Skin of body (tissue), 2 donors: ENCODE measurements around the gene CATSPERD. TPM values are rescaled to one million over a fixed set of nuclear protein-coding genes. Genes with fewer than 3 reads are reported as not detected.
A peak's percentile ranks its signal among the peaks of the same experiment; 100 is the strongest.

Source experiments
- DNase-seq: peaks from one replicate; lab custom pipeline; 2025; lab: John Stamatoyannopoulos, UW
- total RNA-seq: library from RNA; depleted of rRNA; stranded (reverse); fragments of >200 nt; gene quantifications from one replicate; pipeline ENCODE4 v1.2.3, GENCODE V29; 2014

CATSPERD gene, protein sequence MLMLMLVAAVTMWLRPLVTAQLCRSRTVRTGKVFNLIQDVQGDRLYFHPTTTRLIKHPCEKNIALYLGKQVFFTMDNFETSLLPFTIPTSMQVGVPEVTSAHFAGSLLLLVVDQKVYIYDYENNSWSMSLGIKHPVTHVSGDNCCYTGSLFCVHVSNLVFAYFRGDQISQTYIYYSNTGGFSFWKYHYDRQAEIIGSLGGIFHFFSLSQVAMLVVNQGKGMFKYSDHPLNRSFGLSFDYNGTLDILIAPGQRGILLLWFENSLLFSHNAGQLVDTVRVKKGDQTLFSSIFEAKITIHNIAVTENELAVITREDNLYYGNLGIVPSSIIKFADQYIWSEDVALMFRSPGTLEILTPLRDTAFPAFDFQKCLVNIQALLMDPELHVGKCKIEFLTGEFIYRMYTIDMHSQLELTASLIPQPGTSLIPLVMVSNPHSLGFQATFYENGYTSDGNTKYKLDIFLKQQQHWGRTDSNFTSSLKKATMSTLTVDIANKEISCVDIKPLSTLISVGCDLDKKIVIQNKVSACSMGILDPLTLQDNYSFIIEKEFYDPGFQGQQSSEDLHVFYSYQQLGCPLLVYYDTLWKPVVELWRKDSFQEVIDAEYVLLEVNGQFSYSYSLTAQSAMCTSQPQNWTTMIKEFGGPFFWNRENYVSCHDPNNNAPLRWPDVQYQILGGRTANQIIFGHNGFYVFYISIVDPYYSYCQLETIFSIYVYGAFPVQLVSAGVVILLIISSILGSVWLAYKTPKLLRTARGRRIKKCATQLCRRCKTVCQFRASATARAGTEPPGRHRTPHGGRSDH
- total RNA-seq = not detected

DNA sequence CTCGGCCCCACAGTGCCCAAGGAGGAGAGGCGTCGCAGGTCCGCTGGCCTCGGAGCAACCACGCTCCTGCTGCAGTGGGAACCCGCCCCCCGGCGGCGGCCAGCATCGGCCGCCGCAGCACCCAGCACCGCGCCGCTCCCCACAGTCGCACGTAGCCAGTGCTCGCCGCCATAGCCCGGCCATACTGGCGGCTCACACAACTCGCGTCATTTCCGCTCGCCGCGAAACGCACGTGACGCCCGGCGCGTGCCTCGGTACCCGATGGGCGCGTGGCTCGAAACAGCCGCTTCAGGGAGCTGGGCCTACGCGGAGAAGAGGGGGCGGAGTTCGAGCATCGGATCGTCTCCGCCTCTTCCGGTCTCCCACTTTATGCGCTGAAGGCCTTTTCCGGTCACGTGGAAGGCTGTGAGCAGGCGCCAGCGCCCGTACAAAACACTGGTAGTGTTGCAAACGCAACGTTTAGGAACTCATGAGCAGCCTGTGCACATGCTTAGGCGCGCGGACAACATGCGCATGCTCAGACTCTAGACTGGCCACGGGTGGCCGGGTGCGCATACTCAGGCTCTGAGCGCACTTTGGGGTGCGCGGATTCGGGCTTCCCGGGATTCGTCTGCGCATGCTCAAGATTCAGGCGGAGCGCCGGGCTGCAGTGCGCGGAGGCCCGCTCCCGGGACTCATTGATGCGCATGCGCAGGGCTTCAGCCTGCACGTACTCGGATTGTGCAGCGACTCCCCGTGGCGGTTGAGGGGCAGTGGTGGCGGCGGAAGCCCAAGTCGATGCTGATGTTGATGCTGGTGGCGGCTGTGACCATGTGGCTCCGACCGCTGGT lies at the start of gene CATSPERD, which contains the start of gene LONP1:
Gene CATSPERD (plus strand): TSS at position 677 of the 830 bp plus-strand sequence. CDS start 101 bp downstream, at position 778.
Gene LONP1 (minus strand): TSS at position 186 of the 830 bp plus-strand sequence. CDS start 14 bp downstream, at position 172.
- DNase-seq = peak; percentile 99

DNA sequence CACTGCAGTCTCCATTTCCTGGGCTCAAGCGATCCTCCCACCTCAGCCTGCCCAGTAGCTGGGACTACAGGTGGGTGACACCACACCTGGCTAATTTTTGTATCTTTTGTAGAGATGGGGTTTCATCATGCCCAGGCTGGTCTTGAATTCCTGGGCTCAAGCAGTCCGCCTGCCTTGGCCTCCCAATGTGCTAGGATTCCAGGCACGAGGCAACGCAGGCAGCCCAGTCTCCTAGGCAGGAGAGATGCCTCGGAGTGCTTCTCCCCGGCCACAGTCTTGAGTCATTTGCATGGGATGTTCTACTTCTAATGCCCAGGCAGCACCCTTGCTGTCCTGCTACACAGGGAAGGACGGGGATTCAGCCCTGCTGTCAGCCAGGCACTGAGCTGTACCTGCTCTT lies 48.8 kb upstream of the CATSPERD start:
- no peak for DNase-seq

DNA sequence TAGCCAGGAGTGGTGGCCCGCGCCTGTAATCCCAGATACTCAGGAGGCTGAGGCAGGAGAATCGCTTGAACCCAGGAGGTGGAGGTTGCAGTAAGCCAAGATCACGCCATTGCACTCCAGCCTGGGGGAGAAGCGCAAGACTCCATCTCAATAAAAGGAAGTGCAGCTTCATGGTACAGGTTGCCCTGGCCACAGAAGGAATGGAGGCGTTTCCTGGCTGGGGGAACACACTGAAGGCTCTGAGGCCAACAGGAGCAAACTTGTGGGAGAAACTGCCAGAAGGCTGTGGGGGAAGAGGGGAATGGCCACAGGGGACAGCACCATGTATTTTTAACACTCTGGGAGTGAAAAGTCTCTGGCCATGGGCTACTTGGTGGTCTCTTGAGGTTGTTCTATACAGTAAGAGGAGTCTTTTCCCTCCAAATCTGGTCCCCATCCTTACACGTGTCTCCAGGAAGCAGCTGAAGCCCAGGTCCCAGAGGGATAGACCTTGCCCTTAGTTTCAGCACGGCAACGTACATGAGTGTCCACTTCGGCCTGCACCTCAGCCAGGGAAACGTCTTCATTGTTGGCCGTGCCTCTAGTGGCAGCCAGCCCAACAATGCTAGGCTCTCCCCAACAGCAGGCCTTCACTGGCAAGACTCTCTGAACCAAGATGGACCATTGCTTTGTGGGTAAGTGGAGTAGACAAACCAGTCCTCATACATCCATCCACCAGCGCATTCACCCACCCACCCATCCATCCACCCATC lies 47.6 kb upstream of the CATSPERD start:
- no peak for DNase-seq

DNA sequence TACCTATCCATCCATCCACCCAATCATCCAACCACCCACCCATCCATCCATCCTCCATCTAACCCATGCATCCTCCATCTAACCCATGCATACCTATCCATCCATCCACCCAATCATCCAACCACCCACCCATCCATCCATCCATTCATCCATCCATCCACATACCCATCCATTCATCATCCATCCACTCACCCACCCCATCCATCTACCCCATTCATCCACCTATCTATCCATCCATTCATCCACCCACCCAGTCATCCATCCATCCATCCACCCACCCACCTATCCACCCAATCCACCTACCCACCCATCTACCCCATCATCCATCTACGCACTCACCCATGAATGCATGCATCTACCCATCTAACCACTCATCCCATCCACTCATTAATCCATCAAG lies 46.7 kb upstream of the CATSPERD start:
- no peak for DNase-seq

DNA sequence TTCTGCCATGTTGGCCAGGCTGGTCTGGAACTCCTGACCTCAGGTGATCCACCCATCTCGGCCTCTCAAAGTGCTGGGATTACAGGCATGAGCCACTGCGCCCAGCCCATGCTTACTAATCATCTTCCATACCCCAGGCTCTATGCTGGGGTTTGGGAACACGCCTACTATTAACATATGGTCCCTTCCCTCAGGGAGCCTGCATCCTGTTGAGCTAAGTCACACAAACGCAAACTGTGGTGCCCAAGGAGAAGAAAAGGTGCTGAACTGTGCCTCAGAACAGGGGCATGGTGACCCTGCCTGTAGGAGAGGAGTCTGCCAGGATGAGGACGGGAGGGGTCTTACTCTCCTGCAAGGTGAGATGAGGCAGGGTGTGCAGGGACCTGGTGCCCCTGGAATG lies 45.7 kb upstream of the CATSPERD start:
- DNase-seq = no peak

DNA sequence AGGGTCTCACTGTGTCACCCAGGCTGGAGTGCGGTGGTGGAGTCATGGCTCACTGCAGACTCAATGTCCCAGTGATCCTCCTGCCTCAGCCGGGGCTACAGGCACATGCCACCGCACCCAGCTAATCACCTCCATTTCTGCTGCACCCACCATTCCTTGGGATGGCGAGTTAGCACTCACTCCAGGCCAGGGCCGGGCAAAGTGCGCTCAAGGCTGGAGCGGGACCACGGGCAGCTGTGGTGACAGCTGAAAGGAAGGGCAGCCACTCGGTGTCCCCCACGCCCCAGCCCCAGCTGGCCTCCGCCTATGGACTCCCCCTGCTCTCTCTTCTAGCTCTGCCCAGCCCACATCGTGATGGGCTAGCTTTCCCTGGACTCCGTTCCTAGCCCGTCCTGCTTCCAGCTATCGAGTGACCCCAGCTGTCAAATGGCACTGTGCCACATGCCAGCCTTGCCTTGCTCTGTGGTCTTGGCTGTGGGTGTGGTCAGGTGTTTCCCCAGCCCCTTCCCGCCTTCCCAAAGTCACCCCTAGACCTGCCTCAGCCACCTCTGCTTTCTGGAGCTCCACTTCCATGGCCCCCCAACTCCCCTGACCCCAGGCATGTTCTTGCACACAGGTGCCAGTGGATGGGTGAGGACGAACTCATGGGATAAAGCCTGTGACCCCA lies 44.2 kb upstream of the CATSPERD start:
- DNase-seq = peak; percentile 15

DNA sequence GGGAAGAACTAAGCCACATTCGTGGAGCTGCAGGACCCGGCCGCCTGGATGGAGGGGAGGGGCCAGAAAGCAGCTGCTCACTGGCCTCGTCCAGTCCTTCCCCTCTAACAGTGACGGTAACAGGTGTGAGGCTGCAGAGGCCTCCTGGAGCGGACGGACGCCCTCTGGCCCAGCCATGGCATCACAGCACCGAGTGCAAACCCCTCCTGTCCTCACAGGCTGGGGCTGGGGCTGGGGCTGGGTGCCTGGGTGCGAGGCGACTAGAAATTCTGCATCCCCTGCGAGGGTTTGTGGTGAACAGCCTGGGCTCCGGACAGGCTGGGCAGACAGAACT lies 43.7 kb upstream of the CATSPERD start:
- no peak for DNase-seq

DNA sequence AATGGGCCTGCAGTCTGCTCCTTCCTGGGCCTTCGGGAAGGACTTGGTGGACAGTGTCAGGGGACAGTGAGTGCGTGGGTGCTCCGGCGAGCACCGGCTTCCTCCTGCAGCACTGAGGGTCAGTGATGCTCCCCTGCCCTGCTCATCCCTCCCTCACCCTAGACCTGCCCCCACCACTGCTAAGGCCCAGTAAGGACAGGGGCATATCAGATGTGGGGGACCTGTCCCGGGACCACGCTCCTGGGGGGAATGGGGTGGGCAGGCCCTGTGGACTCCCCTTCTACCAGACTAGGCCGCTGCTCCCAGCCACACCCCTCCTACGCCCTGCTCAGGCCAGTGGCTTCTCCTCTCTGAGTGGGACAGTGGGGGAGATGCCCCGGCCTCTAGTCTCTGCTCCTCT lies 43.3 kb upstream of the CATSPERD start:
- DNase-seq = no peak

DNA sequence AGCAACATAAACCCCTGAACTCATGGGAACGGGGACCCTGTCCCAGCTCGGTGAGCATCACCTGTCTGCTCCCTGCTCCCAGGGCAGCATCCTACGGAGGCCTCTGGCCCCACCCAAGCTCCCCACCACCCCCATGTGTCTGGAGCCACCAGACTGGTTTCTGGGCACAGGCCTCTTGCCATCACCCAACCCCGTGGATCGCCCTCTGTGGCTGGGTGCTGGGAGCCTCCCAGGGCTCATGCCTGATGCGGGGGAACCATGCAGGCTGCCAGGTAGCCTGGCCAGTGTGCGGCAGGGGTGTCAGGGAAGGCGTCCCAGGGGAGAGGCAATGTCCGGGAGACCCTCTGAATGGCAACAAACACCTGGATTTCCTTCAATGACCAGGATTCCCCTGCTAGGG lies 42.9 kb upstream of the CATSPERD start:
- DNase-seq = no peak

DNA sequence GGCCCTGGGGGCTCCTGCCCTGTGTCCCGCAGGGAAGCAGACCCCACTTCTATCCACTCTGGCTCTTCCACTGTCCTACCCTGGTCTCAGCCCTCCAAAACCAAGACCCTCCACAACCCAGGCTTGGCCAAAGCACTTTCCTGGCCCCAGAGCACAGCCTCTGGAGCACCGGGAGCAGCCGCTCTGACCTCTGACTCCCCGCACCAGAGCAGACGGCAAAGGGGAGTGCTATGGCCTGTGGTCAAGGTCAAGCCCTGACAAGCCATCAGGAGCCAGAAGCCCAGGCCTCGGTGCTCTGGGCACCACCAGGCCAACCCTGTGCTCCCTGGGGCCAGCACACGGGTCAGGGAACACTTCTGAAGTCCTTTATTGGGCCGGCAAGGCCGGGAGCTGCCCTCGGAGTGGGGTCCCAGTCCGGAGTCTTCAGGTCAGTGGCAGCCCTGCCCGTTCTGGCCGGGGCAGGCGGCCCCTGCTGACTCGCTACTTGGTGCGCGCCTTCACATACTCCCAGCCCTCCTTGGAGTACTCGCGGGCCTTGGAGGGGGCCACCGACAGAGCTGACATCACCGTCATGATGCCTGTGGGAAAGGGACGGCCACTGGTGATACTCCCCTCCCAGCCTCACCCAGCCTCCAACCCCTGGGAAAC lies 42.2 kb upstream of the CATSPERD start:
- no peak for DNase-seq

DNA sequence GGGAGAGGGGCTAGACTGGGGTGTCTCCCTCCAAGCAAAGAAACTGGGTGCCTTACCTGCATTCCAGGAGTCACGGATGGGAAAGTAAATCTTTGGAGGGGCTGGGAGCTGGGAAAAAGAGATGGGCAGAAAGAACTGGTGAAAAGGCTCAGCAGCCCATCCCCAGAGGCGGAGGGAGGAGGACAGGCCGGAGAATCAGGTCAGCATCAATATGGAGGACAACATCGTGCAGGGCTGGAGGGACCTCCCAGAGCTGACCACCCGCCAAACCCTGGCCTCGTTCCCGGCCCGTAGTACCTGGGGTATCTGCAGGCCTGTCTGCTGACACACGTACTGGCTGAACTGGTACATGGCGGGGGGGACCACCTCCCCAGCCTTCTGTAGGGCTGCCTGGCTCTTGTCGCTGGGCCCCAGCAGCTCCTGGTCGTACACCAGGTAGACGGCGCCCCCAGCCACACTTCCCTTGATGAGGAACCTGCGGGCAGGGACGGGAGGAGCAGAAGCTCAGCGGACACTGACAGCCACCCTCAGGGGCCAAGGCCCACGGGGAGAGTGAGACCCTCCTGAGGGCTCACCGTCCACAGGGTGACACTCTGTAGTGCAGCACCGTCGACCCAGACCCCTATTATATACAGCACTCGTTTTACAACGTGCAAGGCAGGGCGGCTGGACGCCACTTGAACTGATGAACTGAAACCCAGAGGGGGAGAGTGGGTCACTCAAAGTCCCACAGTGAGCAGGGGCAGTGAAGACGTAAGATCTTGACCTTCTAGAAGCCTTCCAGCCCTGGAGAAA lies 41.0 kb upstream of the CATSPERD start:
- no peak for DNase-seq

DNA sequence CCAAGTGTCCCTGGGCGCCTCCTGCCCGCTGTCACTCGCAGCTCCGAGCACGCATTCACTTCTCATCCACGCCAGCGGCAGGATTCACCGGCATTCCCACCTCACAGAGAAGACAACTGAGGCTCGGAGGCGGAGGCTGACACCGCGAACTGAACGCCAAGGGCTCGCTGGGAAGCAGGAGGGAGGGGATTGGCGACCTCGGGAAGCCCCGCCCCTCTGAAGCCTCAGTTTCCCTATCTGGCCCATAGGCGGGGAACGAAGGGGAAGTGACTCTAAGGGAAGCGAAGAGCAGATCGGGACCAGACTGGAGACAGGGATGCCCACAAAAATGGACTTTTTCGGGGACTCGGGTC lies 40.4 kb upstream of the CATSPERD start:
- DNase-seq = no peak

DNA sequence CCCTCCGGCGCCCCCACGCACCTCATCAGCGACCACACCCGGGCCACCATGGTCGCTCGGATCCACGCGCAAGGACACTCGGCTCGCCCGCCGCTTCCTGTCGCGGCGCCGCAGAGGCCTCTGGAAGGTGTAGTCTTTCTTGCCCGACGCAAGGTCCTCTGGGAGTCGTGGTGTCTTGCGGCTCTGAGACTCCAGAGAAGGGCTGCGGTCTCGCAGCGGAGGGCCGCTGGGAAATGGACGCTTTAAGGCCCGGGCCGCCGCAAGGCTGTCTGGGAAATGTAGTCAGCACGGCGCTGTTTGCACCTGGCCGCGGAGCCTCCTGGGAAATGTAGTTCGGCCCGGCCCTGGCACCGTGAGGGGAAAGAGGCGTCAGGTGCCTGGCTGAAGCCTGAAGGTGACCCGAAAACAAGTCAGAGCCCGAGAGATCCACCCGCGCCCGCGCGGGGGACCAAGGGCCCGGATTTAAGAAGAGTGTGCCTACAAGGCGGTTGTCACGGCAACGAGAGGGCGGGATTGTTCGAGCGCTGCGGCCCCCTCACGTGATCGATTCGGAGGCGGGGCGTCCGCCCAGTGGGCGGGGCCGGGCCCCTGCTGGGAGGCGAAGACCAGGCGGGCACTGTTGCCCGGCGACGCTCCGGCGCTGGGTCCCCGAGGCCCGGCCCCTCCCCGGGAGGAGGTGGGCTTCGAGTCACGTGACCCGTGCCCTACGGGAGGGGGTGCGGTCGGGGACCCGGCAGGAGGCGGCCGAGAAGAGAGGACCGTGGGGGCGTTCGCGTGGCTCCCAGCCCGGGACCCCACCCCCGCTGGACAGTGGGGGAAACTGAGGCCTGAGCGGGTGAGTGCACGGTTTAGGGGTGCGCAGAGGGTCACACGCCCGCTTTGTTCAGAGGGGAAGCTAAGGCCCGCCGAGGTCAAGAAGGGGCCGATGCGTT lies 39.7 kb upstream of the CATSPERD start, which contains the start of the genes HSD11B1L and MICOS13:
Gene HSD11B1L (plus strand): TSS at position 591 of the 932 bp plus-strand sequence. CDS start 3,806 bp downstream, outside the sequence.
Gene MICOS13 (minus strand): TSS at position 80 of the 932 bp plus-strand sequence. CDS start 30 bp downstream, at position 50.
- peak; percentile 98 for DNase-seq

DNA sequence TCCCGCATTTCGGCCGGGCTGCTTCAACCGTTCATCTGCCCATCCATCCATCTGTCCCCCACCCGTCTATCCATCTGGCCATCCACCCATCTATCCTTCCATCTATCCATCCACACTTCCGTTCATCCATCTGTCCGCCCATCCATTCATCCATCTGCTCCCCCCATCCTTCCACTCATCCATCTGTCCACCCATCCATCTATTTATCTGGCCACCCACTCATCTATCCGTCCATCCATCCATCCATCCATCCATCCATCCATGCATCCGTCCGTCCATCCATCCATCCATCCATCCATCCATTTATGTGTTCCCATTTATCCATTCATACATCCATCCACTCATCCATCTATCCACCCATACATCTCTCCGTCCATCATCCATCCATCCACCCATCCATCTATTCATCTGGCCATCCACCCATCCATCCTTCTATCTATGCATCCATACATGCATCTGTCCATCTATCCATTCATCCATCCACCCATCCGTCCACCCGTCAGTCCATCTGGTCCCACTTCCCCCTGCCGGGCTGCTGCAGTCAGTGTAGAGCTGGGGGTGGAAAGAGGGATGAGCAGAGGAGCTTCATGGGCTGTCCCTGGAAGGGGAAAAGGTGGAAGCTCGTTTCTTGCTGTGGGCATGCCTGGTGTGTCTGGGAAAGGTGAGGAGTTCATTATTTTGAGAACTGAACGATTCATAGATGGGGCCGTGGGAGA lies 38.9 kb upstream of the CATSPERD start:
- no peak for DNase-seq

DNA sequence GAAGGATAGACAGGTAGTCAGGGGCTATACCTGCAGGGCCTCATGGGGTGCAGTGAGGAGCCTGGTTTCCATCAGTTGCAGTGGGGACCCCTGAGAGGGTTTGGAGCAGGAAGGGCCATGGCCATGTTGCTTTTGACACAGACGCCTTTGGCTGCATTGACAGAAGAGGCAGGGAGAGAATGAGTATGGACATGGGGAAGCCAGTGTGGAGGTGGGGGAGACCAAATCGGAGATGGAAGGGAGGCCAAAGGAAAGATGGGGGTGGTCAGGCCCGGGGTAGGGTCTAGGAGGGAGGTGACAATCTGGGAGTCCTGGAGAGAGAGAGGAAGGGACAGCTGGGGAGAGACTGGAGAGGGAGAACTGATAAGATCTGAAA lies 38.3 kb upstream of the CATSPERD start:
- no peak for DNase-seq

DNA sequence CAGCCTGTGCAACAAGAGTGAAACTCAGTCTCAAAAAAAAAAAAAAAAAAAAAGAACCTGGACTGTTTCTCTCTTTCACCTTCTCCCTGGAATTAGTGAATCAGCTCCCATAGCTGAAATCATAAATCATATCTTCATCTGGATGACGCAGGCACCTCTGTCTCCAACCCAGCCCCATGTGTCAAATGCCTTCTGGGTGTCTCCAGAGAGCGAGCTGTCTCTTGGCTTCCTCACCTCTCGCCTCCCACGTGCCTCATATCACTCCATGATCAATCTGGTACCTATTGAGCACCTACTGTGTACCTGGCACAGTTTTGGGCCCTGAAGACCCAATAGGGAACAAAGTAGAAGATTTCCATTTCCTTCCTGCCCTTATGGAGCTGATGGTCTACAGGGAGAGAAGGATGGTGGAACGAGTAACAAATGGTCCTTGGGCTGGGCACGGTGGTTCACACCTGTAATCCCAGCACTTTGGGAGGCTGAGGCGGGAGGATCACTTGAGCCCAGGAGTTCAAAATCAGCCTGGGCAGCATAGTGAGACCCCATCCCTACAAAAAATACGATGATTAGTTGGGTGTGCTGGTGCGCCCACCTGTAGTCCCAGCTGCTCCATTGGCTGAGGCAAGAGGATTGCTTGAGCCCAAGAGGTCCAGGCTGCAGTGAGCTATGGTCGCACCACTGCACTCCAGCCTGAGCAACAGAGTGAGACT lies 37.1 kb upstream of the CATSPERD start:
- no peak for DNase-seq
